HepG2 (cell line): Measurements from ENCODE around the gene FBXO9. TPM values are rescaled to one million over a fixed set of nuclear protein-coding genes. Genes with fewer than 3 reads are reported as not detected.

Experiments
- KDM6A ChIP-seq: IDR thresholded peaks from 2 replicates; pipeline ENCODE4 v1.6.1; 2016; ENCODE audit warnings: low read depth
- MTA1 ChIP-seq: sonication (generic); formaldehyde crosslinking; IDR thresholded peaks from 2 replicates; pipeline ENCODE4 v1.4.0; 2020; ENCODE audit warnings: missing genetic modification reagents, mild to moderate bottlenecking, borderline replicate concordance
- NR2F1 ChIP-seq, 2 experiments: fragments of 450-650 bp in 1 of 2; formaldehyde crosslinking in 1 of 2; IDR thresholded peaks; 2 replicates each; pipeline versions ENCODE4 v1.5.0 to v1.6.1; 2016 to 2020; ENCODE audit warnings: mild to moderate bottlenecking in 1 of 2, missing compliant biosample characterization in 1 of 2, missing genetic modification reagents in 1 of 2, moderate library complexity in 1 of 2
- PLRG1 ChIP-seq: fragments of 450-650 bp; conservative IDR thresholded peaks from 2 replicates; pipeline ENCODE4 v1.6.1; 2016
- SMAD3 ChIP-seq: sonication (generic); formaldehyde crosslinking; IDR thresholded peaks from 2 replicates; pipeline ENCODE4 v1.4.0; 2020; ENCODE audit warnings: missing genetic modification reagents
- TP53 ChIP-seq: sonication (generic); formaldehyde crosslinking; conservative IDR thresholded peaks from 2 replicates; pipeline ENCODE4 v1.4.0; 2020; ENCODE audit warnings: missing genetic modification reagents
- WIZ ChIP-seq: sonication (generic); formaldehyde crosslinking; IDR thresholded peaks from 2 replicates; pipeline ENCODE4 v1.5.1; 2020; ENCODE audit warnings: mild to moderate bottlenecking, missing genetic modification reagents
- ZNF510 ChIP-seq: sonication (generic); formaldehyde crosslinking; IDR thresholded peaks from 2 replicates; pipeline ENCODE4 v1.4.0; 2020; ENCODE audit warnings: low read depth, mild to moderate bottlenecking, missing genetic modification reagents
- polyA plus RNA-seq, 8 experiments: library from polyadenylated mRNA; depleted of rRNA in 3 of 8; stranded (reverse) in 7 of 8; unstranded in 1 of 8; fragments of >200 nt; fragmentation: Illumina TruSeq in 4 of 8; extraction: Trizol in 4 of 8; gene quantifications; 2 replicates each; pipeline versions ENCODE4 v1.2.1 to v1.2.3, GENCODE V29; 2011 to 2016; ENCODE audit warnings: low read depth in 4 of 8, missing spikeins in 1 of 8, mixed read lengths in 1 of 8; ENCODE audit not compliant: insufficient read depth in 1 of 8
- total RNA-seq, 5 experiments: library from RNA; depleted of rRNA; stranded (reverse); fragments of >200 nt; fragmentation: Illumina TruSeq; extraction: Trizol; gene quantifications; 2 replicates each; pipeline ENCODE4 v1.2.3, GENCODE V29; 2016; ENCODE audit warnings: low read depth in 1 of 5
- TF ChIP-seq, protein P1 (sequence below): sonication (generic); formaldehyde crosslinking; IDR thresholded peaks from 2 replicates; pipeline ENCODE4 v1.4.0; 2020; ENCODE audit warnings: missing genetic modification reagents
- TF ChIP-seq, protein P2 (sequence below): sonication (generic); formaldehyde crosslinking; IDR thresholded peaks from 2 replicates; pipeline ENCODE4 v1.4.0; 2020; ENCODE audit warnings: missing genetic modification reagents
- TF ChIP-seq, protein P3 (sequence below): sonication (generic); formaldehyde crosslinking; IDR thresholded peaks from 2 replicates; pipeline ENCODE4 v1.8.1; 2022; ENCODE audit warnings: low read depth, mild to moderate bottlenecking, missing genetic modification reagents
- TF ChIP-seq, protein P4 (sequence below): sonication (generic); formaldehyde crosslinking; IDR thresholded peaks from 2 replicates; pipeline ENCODE4; 2020; ENCODE audit warnings: missing genetic modification reagents, mild to moderate bottlenecking, borderline replicate concordance

Gene FBXO9
- total and polyA plus RNA-seq, 2 of the 13 experiments (the other 11 are each of a cell fraction or from before 2014, with no cell fraction given), result 64.3 to 98.4 TPM

DNA sequence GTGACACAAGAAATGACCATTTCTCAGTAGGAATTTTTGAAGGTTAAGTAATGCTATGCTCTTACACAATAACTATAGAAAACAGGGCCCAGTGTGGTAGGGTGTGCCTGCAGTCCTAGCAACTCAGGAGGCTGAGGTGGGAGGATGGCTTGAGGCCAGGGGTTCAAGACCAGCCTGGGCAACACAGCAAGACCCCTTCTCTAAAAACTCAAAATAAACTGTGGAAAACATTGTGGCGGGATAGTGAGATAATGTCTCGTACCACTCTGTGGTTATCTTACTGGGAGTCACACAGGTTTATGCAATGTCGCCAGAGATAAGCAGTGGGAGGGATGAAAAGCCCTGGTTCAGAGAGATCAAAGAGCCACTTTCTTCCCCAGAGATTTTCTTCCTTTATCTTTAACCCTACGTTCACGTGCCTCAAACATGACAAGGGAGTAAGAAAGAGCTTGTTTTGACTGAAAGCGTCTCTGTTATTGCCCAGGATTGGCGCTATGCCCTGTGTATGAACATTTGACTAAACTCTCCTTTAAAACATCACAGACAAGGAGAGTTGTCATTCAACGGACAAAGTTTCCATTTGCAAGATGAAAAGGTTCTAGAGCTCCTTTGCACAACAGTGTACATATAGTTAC, 69.5 kb downstream of the FBXO9 start (continued):
- TF ChIP-seq, protein P1, sequence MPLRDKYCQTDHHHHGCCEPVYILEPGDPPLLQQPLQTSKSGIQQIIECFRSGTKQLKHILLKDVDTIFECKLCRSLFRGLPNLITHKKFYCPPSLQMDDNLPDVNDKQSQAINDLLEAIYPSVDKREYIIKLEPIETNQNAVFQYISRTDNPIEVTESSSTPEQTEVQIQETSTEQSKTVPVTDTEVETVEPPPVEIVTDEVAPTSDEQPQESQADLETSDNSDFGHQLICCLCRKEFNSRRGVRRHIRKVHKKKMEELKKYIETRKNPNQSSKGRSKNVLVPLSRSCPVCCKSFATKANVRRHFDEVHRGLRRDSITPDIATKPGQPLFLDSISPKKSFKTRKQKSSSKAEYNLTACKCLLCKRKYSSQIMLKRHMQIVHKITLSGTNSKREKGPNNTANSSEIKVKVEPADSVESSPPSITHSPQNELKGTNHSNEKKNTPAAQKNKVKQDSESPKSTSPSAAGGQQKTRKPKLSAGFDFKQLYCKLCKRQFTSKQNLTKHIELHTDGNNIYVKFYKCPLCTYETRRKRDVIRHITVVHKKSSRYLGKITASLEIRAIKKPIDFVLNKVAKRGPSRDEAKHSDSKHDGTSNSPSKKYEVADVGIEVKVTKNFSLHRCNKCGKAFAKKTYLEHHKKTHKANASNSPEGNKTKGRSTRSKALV (CRISPR knock-in tag), result no peak
- TF ChIP-seq TP53 (CRISPR knock-in tag), result no peak
- TF ChIP-seq, protein P2, sequence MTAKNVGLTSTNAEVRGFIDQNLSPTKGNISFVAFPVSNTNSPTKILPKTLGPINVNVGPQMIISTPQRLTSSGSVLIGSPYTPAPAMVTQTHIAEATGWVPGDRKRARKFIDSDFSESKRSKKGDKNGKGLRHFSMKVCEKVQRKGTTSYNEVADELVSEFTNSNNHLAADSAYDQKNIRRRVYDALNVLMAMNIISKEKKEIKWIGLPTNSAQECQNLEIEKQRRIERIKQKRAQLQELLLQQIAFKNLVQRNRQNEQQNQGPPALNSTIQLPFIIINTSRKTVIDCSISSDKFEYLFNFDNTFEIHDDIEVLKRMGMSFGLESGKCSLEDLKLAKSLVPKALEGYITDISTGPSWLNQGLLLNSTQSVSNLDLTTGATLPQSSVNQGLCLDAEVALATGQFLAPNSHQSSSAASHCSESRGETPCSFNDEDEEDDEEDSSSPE (CRISPR knock-in tag), result peak; percentile 76
- TF ChIP-seq WIZ, result no peak
- peak; percentile 70 for TF ChIP-seq KDM6A (CRISPR knock-in tag)
- TF ChIP-seq, protein P3, sequence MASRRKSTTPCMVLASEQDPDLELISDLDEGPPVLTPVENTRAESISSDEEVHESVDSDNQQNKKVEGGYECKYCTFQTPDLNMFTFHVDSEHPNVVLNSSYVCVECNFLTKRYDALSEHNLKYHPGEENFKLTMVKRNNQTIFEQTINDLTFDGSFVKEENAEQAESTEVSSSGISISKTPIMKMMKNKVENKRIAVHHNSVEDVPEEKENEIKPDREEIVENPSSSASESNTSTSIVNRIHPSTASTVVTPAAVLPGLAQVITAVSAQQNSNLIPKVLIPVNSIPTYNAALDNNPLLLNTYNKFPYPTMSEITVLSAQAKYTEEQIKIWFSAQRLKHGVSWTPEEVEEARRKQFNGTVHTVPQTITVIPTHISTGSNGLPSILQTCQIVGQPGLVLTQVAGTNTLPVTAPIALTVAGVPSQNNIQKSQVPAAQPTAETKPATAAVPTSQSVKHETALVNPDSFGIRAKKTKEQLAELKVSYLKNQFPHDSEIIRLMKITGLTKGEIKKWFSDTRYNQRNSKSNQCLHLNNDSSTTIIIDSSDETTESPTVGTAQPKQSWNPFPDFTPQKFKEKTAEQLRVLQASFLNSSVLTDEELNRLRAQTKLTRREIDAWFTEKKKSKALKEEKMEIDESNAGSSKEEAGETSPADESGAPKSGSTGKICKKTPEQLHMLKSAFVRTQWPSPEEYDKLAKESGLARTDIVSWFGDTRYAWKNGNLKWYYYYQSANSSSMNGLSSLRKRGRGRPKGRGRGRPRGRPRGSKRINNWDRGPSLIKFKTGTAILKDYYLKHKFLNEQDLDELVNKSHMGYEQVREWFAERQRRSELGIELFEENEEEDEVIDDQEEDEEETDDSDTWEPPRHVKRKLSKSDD (CRISPR knock-in tag), result 0 out of 2 replicates have a peak, but pooled peaks have one; percentile 56
- TF ChIP-seq ZNF510 (CRISPR knock-in tag), result no peak
- TF ChIP-seq, protein P4, sequence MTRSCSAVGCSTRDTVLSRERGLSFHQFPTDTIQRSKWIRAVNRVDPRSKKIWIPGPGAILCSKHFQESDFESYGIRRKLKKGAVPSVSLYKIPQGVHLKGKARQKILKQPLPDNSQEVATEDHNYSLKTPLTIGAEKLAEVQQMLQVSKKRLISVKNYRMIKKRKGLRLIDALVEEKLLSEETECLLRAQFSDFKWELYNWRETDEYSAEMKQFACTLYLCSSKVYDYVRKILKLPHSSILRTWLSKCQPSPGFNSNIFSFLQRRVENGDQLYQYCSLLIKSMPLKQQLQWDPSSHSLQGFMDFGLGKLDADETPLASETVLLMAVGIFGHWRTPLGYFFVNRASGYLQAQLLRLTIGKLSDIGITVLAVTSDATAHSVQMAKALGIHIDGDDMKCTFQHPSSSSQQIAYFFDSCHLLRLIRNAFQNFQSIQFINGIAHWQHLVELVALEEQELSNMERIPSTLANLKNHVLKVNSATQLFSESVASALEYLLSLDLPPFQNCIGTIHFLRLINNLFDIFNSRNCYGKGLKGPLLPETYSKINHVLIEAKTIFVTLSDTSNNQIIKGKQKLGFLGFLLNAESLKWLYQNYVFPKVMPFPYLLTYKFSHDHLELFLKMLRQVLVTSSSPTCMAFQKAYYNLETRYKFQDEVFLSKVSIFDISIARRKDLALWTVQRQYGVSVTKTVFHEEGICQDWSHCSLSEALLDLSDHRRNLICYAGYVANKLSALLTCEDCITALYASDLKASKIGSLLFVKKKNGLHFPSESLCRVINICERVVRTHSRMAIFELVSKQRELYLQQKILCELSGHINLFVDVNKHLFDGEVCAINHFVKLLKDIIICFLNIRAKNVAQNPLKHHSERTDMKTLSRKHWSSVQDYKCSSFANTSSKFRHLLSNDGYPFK (CRISPR knock-in tag), result no peak
- TF ChIP-seq SMAD3, result peak; percentile 95
- TF ChIP-seq NR2F1 (CRISPR knock-in tag; IDR thresholded peaks at IDR 0.05), result peak in 1 of 2 experiments; percentile 43; a peak in 1 of 4 replicates
- TF ChIP-seq PLRG1, result no peak
- TF ChIP-seq MTA1 (CRISPR knock-in tag), result peak; percentile 83
